ENCODE data around the gene FAM107B. TPM values are rescaled to one million over a fixed set of nuclear protein-coding genes. Genes with fewer than 3 reads are reported as not detected.

The FAM107B gene
- total and polyA plus RNA-seq, 10 of the 15 experiments (the other 5 are each of a cell fraction or from before 2014, with no cell fraction given): 22.9 to 162 (median 86.6) TPM

- POLR2A ChIA-PET: interaction anchor here (1.5 kb wide), 1 partner anchor 10 kb away, joined by 3 read pairs; no protein-coding TSS in a partner anchor
- no peaks in the 10 kb centered on the region; the same call in 2 of the 3 replicates for H3K9me3 ChIP-seq (replicated peaks; ENCODE audit: control insufficient read depth, insufficient read depth, low read length)
- TF ChIP-seq NFYB (IDR thresholded peaks at IDR 0.05; ENCODE audit: insufficient read depth, low read depth, low read length) (peak; percentile 54; the same call in 1 of the 2 replicates), NBN (IDR thresholded peaks at IDR 0.05) (no peak)
- H3K4me3 ChIP-seq: no peak overlapping the region
- peaks cover 5 to 8% of the 10 kb centered on the region in 2 experiments; a peak in 3 of 4 replicates for H3K36me3 ChIP-seq (ENCODE audit: control insufficient read depth in 2 of 2, insufficient read depth in 2 of 2, low read length in 1 of 2)
- peak; percentile 26 for ATAC-seq
- H3K27ac ChIP-seq (ENCODE audit: control insufficient read depth, insufficient read depth): no peak overlapping the region
- SMC1A ChIA-PET (ENCODE audit: uncharacterized antibody, unreplicated experiment): no interaction called here
- RAD21 ChIA-PET (ENCODE audit: unreplicated experiment): interaction anchor here (1.2 kb wide), 1 partner anchor 42 kb away, joined by 4 read pairs; no protein-coding TSS in a partner anchor
- H3K79me2 ChIP-seq (ENCODE audit: control insufficient read depth, insufficient read depth, low read length): peaks cover 78% of the 10 kb centered on the region
- peaks cover 67% of the 10 kb centered on the region for H3K4me1 ChIP-seq (ENCODE audit: control insufficient read depth, insufficient read depth, low read length)
- FAIRE-seq: no peak
- no peak overlapping the region for H3K9ac ChIP-seq (ENCODE audit: control insufficient read depth, insufficient read depth, low read length)
- no TSS peak for BruUV-seq (replicated peaks)
- in situ Hi-C loops (cut with MboI): no loop called here
- H2AFZ ChIP-seq (ENCODE audit: control insufficient read depth, low read depth, low read length): no peak overlapping the region
- no peaks in the 10 kb centered on the region for H3K27me3 ChIP-seq (replicated peaks in 1 of 2; ENCODE audit: control insufficient read depth in 2 of 2, insufficient read depth in 2 of 2, low read length in 1 of 2)
- CTCF ChIA-PET: no interaction called here
- no peak overlapping the region; the same call in 1 of the 2 replicates for H3K4me2 ChIP-seq (ENCODE audit: control insufficient read depth, insufficient read depth)
- DNase-seq (ENCODE audit: low read depth, low spot score): no peak
- no peaks in the 10 kb centered on the region for H4K20me1 ChIP-seq (ENCODE audit: control insufficient read depth, insufficient read depth)
- WGBS (ENCODE audit: insufficient coverage, insufficient replicate concordance, low lambda C conversion rate, missing lambda C conversion rate): 15% methylated on average over 3 of the region's 3 CpGs
- intact Hi-C loops (cut with micrococcal nuclease; ENCODE audit: unreplicated experiment): loop anchor here (5.0 kb wide), 1 partner anchor 63 kb away; no protein-coding TSS in a partner anchor
Measured at GRCh38 chr10:14584661-14585060, 190.0 kb downstream of the FAM107B start.

DNA sequence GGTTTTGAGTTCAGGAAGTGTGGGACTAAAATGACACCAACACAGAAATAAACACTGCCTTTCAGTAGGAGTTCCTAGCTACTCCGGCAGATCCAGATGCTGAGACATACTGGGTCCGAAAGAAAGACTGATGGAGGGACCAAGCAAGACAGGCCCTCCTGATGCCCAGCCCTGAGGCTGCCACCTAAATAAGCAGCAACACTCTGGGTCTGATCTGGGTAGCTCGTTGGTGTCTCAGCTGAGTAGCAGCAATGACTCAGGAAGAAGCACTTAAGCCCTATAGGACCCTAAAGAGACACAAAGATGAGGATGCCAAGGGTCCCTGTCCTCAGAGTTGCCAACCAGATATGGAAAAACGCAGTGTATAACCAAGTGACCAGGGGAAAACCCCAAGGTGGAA is 190.7 kb downstream of the FAM107B start:
- no peak overlapping the region for H3K4me3 ChIP-seq

More for the DNA sequence above, 190.7 kb downstream of the FAM107B start:
- intact Hi-C loops (cut with micrococcal nuclease; ENCODE audit: unreplicated experiment) (no loop called here), in situ Hi-C loops (cut with MboI) (no loop called here)
- Histone ChIP-seq H3K9ac (ENCODE audit: control insufficient read depth, insufficient read depth, low read length) (no peak overlapping the region), H3K4me1 (ENCODE audit: control insufficient read depth, insufficient read depth, low read length) (peaks cover 65% of the 10 kb centered on the region), H3K79me2 (ENCODE audit: control insufficient read depth, insufficient read depth, low read length) (peaks cover 80% of the 10 kb centered on the region), H3K27me3 (replicated peaks in 1 of 2; ENCODE audit: control insufficient read depth in 2 of 2, insufficient read depth in 2 of 2, low read length in 1 of 2) (no peaks in the 10 kb centered on the region), H3K36me3 (ENCODE audit: control insufficient read depth in 2 of 2, insufficient read depth in 2 of 2, low read length in 1 of 2) (peaks cover 5 to 8% of the 10 kb centered on the region in 2 experiments; a peak in 3 of 4 replicates), H3K9me3 (replicated peaks; ENCODE audit: control insufficient read depth, insufficient read depth, low read length) (no peaks in the 10 kb centered on the region; the same call in 2 of the 3 replicates), H2AFZ (ENCODE audit: control insufficient read depth, low read depth, low read length) (no peak overlapping the region), H4K20me1 (ENCODE audit: control insufficient read depth, insufficient read depth) (no peaks in the 10 kb centered on the region), H3K27ac (ENCODE audit: control insufficient read depth, insufficient read depth) (no peak overlapping the region), H3K4me2 (ENCODE audit: control insufficient read depth, insufficient read depth) (peak overlapping the region; percentile 49)
- no peak for DNase-seq (ENCODE audit: low read depth, low spot score)
- TF ChIP-seq SMARCA5 (IDR thresholded peaks at IDR 0.05) (no peak), EP300 (IDR thresholded peaks at IDR 0.05; ENCODE audit: borderline replicate concordance in 1 of 2, control insufficient read depth in 1 of 2, low read depth in 2 of 2, low read length in 2 of 2) (no peak), MYB (IDR thresholded peaks at IDR 0.05; ENCODE audit: borderline replicate concordance, low read depth, low read length) (no peak), STAT3 (IDR thresholded peaks at IDR 0.05; ENCODE audit: low read depth, low read length) (no peak), POLR2AphosphoS5 (IDR thresholded peaks at IDR 0.05; ENCODE audit: low read length) (peak; percentile 17; the same call in 1 of the 2 replicates), TCF7 (IDR thresholded peaks at IDR 0.05; ENCODE audit: borderline replicate concordance) (no peak), KLF5 (IDR thresholded peaks at IDR 0.05; ENCODE audit: partially characterized antibody) (no peak)
- no peak for FAIRE-seq
- WGBS (ENCODE audit: insufficient coverage, insufficient replicate concordance, low lambda C conversion rate, missing lambda C conversion rate): 19% methylated on average over 4 of the region's 4 CpGs
- RAD21 ChIA-PET (ENCODE audit: unreplicated experiment): interaction anchor here (1.2 kb wide), 2 partner anchors 41 to 70 kb away, joined by 3 to 4 read pairs; no protein-coding TSS in a partner anchor
- CTCF ChIA-PET: no interaction called here
- no TSS peak for BruUV-seq (replicated peaks)
- SMC1A ChIA-PET (ENCODE audit: uncharacterized antibody, unreplicated experiment): interaction anchor here (1.7 kb wide), 1 partner anchor 46 kb away, joined by 4 read pairs; no protein-coding TSS in a partner anchor
- POLR2A ChIA-PET: interaction anchor here (1.5 to 1.7 kb wide), 2 partner anchors 9 to 21 kb away, joined by 3 to 5 read pairs; no protein-coding TSS in a partner anchor
- 0 out of 3 replicates have a peak, but pooled peaks have one; percentile 4 for ATAC-seq

Data from GM12878 (cell line).